WTC11 (cell line): Measurements from ENCODE around the gene SLC41A3. TPM values are rescaled to one million over a fixed set of nuclear protein-coding genes. Genes with fewer than 3 reads are reported as not detected.

Experiments
- ATAC-seq: fragments of 200-7000 bp; cut with Tn5 transposase; 2 replicates; pipeline ENCODE4 v1.10.0; 2021; ENCODE audit warnings: mild to moderate bottlenecking, moderate library complexity
- CTCF ChIA-PET: fragments of 300-600 bp; sonication (Branson Sonifier 250); formaldehyde crosslinking; loops from one replicate; lab custom pipeline; 2021; ENCODE audit warnings: antibody characterized with exemption; lab: Charles Lee
- POLR2A ChIA-PET: fragments of 350-600 bp; sonication (Branson Sonifier 250); formaldehyde crosslinking; loops from one replicate; lab custom pipeline; 2021; ENCODE audit warnings: antibody characterized with exemption; lab: Charles Lee
- DNase-seq: peaks from one replicate; pipeline ENCODE4 v3.0.0; 2021; ENCODE audit warnings: low spot score
- H3K27ac Mint-ChIP-seq: 2 replicates; pipeline ENCODE4 v1.8.0; 2021; ENCODE audit warnings: mixed read lengths
- H3K27me3 Mint-ChIP-seq: 2 replicates; pipeline ENCODE4 v1.8.0; 2021; ENCODE audit warnings: low read depth, mild to moderate bottlenecking, moderate library complexity, mixed read lengths
- H3K36me3 Mint-ChIP-seq: 2 replicates; pipeline ENCODE4 v1.8.0; 2021; ENCODE audit warnings: mixed read lengths
- H3K4me1 Mint-ChIP-seq: 2 replicates; pipeline ENCODE4 v1.8.0; 2022; ENCODE audit warnings: mixed read lengths
- H3K4me3 Mint-ChIP-seq: 2 replicates; pipeline ENCODE4 v1.8.0; 2021; ENCODE audit warnings: mild to moderate bottlenecking, moderate library complexity, mixed read lengths
- H3K9me3 Mint-ChIP-seq: 2 replicates; pipeline ENCODE4 v1.8.0; 2021; ENCODE audit warnings: mixed read lengths
- CREM ChIP-seq: sonication (generic); formaldehyde crosslinking; IDR thresholded peaks from 2 replicates; pipeline ENCODE4 v1.8.1; 2022; ENCODE audit warnings: mild to moderate bottlenecking, missing genetic modification reagents, moderate library complexity
- ELF4 ChIP-seq: sonication (generic); formaldehyde crosslinking; IDR thresholded peaks from 2 replicates; pipeline ENCODE4 v1.8.1; 2022; ENCODE audit warnings: low read depth, mild to moderate bottlenecking, moderate library complexity, missing genetic modification reagents
- ESRRA ChIP-seq: sonication (generic); formaldehyde crosslinking; IDR thresholded peaks from 2 replicates; pipeline ENCODE4 v1.8.1; 2022; ENCODE audit warnings: mild to moderate bottlenecking, missing genetic modification reagents, borderline replicate concordance
- GTF2I ChIP-seq: fragments of 250-450 bp; sonication (Bioruptor Pico); conservative IDR thresholded peaks from 2 replicates; pipeline ENCODE4 v1.4.0; 2021; ENCODE audit warnings: mild to moderate bottlenecking
- HMGA2 ChIP-seq: fragments of 250-450 bp; sonication (Bioruptor Pico); IDR thresholded peaks from 2 replicates; pipeline ENCODE4 v1.4.0; 2021; ENCODE audit warnings: mild to moderate bottlenecking, moderate library complexity
- NR2C2 ChIP-seq: sonication (generic); formaldehyde crosslinking; IDR thresholded peaks from 2 replicates; pipeline ENCODE4 v1.8.0; 2022; ENCODE audit warnings: mild to moderate bottlenecking, missing genetic modification reagents
- NR3C1 ChIP-seq: sonication (generic); formaldehyde crosslinking; conservative IDR thresholded peaks from 2 replicates; pipeline ENCODE4 v1.8.1; 2023; ENCODE audit warnings: low read depth, mild to moderate bottlenecking, missing genetic modification reagents
- OVOL2 ChIP-seq: fragments of 250-450 bp; sonication (Bioruptor Pico); IDR thresholded peaks from 2 replicates; pipeline ENCODE4 v1.9.0; 2021; ENCODE audit warnings: mild to moderate bottlenecking, borderline replicate concordance
- PRRX2 ChIP-seq: fragments of 250-450 bp; sonication (Bioruptor Pico); IDR thresholded peaks from 2 replicates; pipeline ENCODE4 v1.8.0; 2021; ENCODE audit warnings: mild to moderate bottlenecking
- RORB ChIP-seq: fragments of 250-450 bp; sonication (Bioruptor Pico); IDR thresholded peaks from 2 replicates; pipeline ENCODE4 v1.9.0; 2021; ENCODE audit warnings: mild to moderate bottlenecking
- SMAD3 ChIP-seq: sonication (generic); formaldehyde crosslinking; IDR thresholded peaks from 2 replicates; pipeline ENCODE4 v1.8.0; 2022; ENCODE audit warnings: missing genetic modification reagents, mild to moderate bottlenecking, borderline replicate concordance
- SP1 ChIP-seq: sonication (generic); formaldehyde crosslinking; conservative IDR thresholded peaks from 2 replicates; pipeline ENCODE4 v1.8.1; 2022; ENCODE audit warnings: missing genetic modification reagents
- ZNF263 ChIP-seq: sonication (generic); formaldehyde crosslinking; IDR thresholded peaks from 2 replicates; pipeline ENCODE4 v1.8.1; 2022; ENCODE audit warnings: low read depth, mild to moderate bottlenecking, moderate library complexity, missing genetic modification reagents
- total RNA-seq: library from RNA; stranded (reverse); gene quantifications from 3 replicates; pipeline ENCODE4 v1.2.3, GENCODE V29; 2021
- TF ChIP-seq, protein P1 (sequence below): sonication (generic); formaldehyde crosslinking; IDR thresholded peaks from 2 replicates; pipeline ENCODE4 v1.8.1; 2022; ENCODE audit warnings: low read depth, mild to moderate bottlenecking, moderate library complexity, missing genetic modification reagents, borderline replicate concordance
- TF ChIP-seq, protein P2 (sequence below): sonication (generic); formaldehyde crosslinking; IDR thresholded peaks from 2 replicates; pipeline ENCODE4 v1.8.1; 2023; ENCODE audit warnings: mild to moderate bottlenecking, missing genetic modification reagents, moderate library complexity
- TF ChIP-seq, protein P3 (sequence below): fragments of 250-450 bp; sonication (Bioruptor Pico); IDR thresholded peaks from 2 replicates; pipeline ENCODE4 v2.1.2; 2022; ENCODE audit warnings: mild to moderate bottlenecking, moderate library complexity
- TF ChIP-seq, protein P4 (sequence below): sonication (generic); formaldehyde crosslinking; conservative IDR thresholded peaks from 2 replicates; pipeline ENCODE4 v1.8.1; 2023; ENCODE audit warnings: mild to moderate bottlenecking, low read depth, missing genetic modification reagents, moderate library complexity
- TF ChIP-seq, protein P5 (sequence below): sonication (generic); formaldehyde crosslinking; IDR thresholded peaks from 2 replicates; pipeline ENCODE4 v1.8.1; 2023; ENCODE audit warnings: mild to moderate bottlenecking, missing genetic modification reagents, borderline replicate concordance
- TF ChIP-seq, protein P6 (sequence below): sonication (generic); formaldehyde crosslinking; IDR thresholded peaks from 2 replicates; pipeline ENCODE4 v1.8.0; 2022; ENCODE audit warnings: mild to moderate bottlenecking, missing genetic modification reagents
- TF ChIP-seq, protein P7 (sequence below): sonication (generic); formaldehyde crosslinking; IDR thresholded peaks from 2 replicates; pipeline ENCODE4 v1.8.1; 2023; ENCODE audit warnings: mild to moderate bottlenecking, moderate library complexity, missing genetic modification reagents

Gene SLC41A3
- total RNA-seq, 1 experiment from 2014 or later, result 28.4 TPM

DNA sequence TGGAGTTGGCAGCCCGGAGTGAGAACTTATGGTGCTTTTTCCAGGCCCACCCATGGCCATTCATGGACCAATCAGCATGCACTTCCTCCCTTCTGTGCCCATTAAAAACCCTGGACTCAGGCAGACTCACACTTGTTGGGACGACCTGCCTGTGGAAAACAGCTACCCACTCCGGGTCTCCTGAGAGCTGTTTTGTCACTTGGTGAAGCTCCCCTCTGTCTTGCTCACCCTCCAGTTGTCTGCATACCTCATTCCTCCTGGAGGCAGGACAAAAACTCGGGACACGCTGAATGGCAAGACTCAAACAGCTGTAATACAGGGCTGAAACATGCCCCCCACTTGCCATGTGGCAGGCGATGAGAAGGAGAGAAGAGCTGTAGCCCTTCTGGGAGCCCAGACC, 79.7 kb downstream of the SLC41A3 start:
- Mint-ChIP-seq H3K4me3 (no peak overlapping the region), H3K9me3 (peaks cover 30% of the 10 kb centered on the region), H3K4me1 (no peaks in the 10 kb centered on the region), H3K36me3 (peaks cover 11% of the 10 kb centered on the region), H3K27ac (no peak overlapping the region), H3K27me3 (peaks cover 27% of the 10 kb centered on the region)
- TF ChIP-seq, protein P1, sequence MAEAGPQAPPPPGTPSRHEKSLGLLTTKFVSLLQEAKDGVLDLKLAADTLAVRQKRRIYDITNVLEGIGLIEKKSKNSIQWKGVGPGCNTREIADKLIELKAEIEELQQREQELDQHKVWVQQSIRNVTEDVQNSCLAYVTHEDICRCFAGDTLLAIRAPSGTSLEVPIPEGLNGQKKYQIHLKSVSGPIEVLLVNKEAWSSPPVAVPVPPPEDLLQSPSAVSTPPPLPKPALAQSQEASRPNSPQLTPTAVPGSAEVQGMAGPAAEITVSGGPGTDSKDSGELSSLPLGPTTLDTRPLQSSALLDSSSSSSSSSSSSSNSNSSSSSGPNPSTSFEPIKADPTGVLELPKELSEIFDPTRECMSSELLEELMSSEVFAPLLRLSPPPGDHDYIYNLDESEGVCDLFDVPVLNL (CRISPR knock-in tag), result no peak
- no peak for TF ChIP-seq ESRRA (CRISPR knock-in tag)
- TF ChIP-seq ZNF263, result no peak
- TF ChIP-seq, protein P2, sequence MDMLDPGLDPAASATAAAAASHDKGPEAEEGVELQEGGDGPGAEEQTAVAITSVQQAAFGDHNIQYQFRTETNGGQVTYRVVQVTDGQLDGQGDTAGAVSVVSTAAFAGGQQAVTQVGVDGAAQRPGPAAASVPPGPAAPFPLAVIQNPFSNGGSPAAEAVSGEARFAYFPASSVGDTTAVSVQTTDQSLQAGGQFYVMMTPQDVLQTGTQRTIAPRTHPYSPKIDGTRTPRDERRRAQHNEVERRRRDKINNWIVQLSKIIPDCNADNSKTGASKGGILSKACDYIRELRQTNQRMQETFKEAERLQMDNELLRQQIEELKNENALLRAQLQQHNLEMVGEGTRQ (CRISPR knock-in tag), result no peak
- TF ChIP-seq, protein P3, sequence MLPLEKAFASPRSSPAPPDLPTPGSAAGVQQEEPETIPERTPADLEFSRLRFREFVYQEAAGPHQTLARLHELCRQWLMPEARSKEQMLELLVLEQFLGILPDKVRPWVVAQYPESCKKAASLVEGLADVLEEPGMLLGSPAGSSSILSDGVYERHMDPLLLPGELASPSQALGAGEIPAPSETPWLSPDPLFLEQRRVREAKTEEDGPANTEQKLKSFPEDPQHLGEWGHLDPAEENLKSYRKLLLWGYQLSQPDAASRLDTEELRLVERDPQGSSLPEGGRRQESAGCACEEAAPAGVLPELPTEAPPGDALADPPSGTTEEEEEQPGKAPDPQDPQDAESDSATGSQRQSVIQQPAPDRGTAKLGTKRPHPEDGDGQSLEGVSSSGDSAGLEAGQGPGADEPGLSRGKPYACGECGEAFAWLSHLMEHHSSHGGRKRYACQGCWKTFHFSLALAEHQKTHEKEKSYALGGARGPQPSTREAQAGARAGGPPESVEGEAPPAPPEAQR (CRISPR knock-in tag), result no peak
- TF ChIP-seq NR3C1 (CRISPR knock-in tag), result no peak
- TF ChIP-seq, protein P4, sequence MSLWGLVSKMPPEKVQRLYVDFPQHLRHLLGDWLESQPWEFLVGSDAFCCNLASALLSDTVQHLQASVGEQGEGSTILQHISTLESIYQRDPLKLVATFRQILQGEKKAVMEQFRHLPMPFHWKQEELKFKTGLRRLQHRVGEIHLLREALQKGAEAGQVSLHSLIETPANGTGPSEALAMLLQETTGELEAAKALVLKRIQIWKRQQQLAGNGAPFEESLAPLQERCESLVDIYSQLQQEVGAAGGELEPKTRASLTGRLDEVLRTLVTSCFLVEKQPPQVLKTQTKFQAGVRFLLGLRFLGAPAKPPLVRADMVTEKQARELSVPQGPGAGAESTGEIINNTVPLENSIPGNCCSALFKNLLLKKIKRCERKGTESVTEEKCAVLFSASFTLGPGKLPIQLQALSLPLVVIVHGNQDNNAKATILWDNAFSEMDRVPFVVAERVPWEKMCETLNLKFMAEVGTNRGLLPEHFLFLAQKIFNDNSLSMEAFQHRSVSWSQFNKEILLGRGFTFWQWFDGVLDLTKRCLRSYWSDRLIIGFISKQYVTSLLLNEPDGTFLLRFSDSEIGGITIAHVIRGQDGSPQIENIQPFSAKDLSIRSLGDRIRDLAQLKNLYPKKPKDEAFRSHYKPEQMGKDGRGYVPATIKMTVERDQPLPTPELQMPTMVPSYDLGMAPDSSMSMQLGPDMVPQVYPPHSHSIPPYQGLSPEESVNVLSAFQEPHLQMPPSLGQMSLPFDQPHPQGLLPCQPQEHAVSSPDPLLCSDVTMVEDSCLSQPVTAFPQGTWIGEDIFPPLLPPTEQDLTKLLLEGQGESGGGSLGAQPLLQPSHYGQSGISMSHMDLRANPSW, result no peak
- no peak for TF ChIP-seq PRRX2 (CRISPR knock-in tag)
- TF ChIP-seq RORB (CRISPR knock-in tag), result no peak
- ChIA-PET CTCF (interaction anchor here (0.8 kb wide), 1 partner anchor 77 kb away, joined by 3 read pairs; no protein-coding TSS in a partner anchor), POLR2A (no interaction called here)
- DNase-seq (no peak), ATAC-seq (no peak)

DNA sequence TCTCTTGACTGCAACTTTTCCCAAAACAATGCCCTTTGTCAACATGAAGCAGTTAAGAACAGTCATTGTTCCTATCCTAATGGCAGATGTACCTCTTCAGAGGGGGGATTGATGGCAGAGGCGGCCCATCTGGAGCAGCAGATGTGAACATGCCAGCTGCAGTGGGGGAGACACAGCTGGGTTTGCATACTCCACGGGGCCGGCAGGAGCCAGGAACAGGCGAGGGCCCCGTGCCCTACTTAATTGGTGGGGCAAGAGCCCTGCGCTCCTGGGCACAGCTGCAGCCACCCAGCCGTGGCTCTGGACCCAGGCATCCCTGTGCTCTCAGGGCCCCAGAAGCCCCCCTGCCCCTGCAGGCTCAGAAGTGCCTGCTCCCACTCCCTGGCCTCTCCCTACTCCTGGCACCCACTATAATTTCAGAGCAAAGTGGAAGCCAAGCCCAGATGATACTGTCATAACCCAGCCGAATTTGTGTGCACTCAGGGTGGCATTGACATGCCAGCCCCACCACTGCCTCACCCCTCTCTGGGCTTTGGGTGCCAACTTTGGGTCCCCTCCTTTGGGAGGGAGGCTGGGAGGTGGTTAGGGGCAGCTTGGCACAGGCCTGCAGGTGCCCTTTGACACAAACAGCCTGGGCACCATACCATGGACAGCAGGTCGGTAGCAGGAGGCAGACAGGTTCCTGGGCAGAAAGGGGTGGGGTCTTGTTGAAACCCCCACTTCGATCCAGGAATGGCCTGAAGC, 80.3 kb downstream of the SLC41A3 start:
- Mint-ChIP-seq H3K4me1 (no peaks in the 10 kb centered on the region), H3K4me3 (no peak overlapping the region), H3K27me3 (peaks cover 32% of the 10 kb centered on the region), H3K27ac (no peak overlapping the region), H3K36me3 (peaks cover 15% of the 10 kb centered on the region), H3K9me3 (peaks cover 36% of the 10 kb centered on the region)
- CTCF ChIA-PET, result no interaction called here
- POLR2A ChIA-PET, result no interaction called here
- ATAC-seq (no peak), DNase-seq (no peak)
- TF ChIP-seq ELF4 (no peak), OVOL2 (CRISPR knock-in tag) (no peak), CREM (CRISPR knock-in tag) (no peak), SMAD3 (CRISPR knock-in tag) (no peak), NR2C2 (CRISPR knock-in tag) (no peak), GTF2I (CRISPR knock-in tag) (no peak), ESRRA (CRISPR knock-in tag) (no peak), HMGA2 (CRISPR knock-in tag) (no peak), SP1 (no peak)
- TF ChIP-seq, protein P3 (CRISPR knock-in tag), result no peak
- TF ChIP-seq, protein P5, sequence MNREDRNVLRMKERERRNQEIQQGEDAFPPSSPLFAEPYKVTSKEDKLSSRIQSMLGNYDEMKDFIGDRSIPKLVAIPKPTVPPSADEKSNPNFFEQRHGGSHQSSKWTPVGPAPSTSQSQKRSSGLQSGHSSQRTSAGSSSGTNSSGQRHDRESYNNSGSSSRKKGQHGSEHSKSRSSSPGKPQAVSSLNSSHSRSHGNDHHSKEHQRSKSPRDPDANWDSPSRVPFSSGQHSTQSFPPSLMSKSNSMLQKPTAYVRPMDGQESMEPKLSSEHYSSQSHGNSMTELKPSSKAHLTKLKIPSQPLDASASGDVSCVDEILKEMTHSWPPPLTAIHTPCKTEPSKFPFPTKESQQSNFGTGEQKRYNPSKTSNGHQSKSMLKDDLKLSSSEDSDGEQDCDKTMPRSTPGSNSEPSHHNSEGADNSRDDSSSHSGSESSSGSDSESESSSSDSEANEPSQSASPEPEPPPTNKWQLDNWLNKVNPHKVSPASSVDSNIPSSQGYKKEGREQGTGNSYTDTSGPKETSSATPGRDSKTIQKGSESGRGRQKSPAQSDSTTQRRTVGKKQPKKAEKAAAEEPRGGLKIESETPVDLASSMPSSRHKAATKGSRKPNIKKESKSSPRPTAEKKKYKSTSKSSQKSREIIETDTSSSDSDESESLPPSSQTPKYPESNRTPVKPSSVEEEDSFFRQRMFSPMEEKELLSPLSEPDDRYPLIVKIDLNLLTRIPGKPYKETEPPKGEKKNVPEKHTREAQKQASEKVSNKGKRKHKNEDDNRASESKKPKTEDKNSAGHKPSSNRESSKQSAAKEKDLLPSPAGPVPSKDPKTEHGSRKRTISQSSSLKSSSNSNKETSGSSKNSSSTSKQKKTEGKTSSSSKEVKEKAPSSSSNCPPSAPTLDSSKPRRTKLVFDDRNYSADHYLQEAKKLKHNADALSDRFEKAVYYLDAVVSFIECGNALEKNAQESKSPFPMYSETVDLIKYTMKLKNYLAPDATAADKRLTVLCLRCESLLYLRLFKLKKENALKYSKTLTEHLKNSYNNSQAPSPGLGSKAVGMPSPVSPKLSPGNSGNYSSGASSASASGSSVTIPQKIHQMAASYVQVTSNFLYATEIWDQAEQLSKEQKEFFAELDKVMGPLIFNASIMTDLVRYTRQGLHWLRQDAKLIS, result no peak
- TF ChIP-seq, protein P6, sequence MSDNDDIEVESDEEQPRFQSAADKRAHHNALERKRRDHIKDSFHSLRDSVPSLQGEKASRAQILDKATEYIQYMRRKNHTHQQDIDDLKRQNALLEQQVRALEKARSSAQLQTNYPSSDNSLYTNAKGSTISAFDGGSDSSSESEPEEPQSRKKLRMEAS (CRISPR knock-in tag), result no peak
- TF ChIP-seq, protein P7, sequence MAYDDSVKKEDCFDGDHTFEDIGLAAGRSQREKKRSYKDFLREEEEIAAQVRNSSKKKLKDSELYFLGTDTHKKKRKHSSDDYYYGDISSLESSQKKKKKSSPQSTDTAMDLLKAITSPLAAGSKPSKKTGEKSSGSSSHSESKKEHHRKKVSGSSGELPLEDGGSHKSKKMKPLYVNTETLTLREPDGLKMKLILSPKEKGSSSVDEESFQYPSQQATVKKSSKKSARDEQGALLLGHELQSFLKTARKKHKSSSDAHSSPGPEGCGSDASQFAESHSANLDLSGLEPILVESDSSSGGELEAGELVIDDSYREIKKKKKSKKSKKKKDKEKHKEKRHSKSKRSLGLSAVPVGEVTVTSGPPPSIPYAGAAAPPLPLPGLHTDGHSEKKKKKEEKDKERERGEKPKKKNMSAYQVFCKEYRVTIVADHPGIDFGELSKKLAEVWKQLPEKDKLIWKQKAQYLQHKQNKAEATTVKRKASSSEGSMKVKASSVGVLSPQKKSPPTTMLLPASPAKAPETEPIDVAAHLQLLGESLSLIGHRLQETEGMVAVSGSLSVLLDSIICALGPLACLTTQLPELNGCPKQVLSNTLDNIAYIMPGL (CRISPR knock-in tag), result no peak
